HCT116 (cell line): ENCODE measurements around the gene MEGF6. TPM values are rescaled to one million over a fixed set of nuclear protein-coding genes. Genes with fewer than 3 reads are reported as not detected.

Source experiments
- ATAC-seq: fragments of 200-7000 bp; cut with Tn5 transposase; 2 replicates; pipeline ENCODE4 v1.9.1; 2020; ENCODE audit warnings: mild to moderate bottlenecking, moderate library complexity
- BruUV-seq: library from RNA; stranded (reverse); fragments of 400-500 nt; replicated peaks from 2 replicates; lab custom pipeline; 2021; lab: Mats Ljungman, UMichigan
- CTCF ChIA-PET: fragments of 300-600 bp; sonication (Branson Sonifier 250); formaldehyde crosslinking; loops from one replicate; lab custom pipeline; 2021; ENCODE audit warnings: antibody characterized with exemption; lab: Charles Lee
- POLR2A ChIA-PET: fragments of 300-600, 350-600 bp; sonication (Branson Sonifier 250); formaldehyde crosslinking; loops from one replicate; lab custom pipeline; 2021; ENCODE audit warnings: antibody characterized with exemption; lab: Charles Lee
- RAD21 ChIA-PET, 2 experiments: fragments of 300-600 bp; sonication (Branson Sonifier 250); formaldehyde crosslinking; loops; one replicate each; lab custom pipeline; 2023; ENCODE audit warnings: low total read pairs in 2 of 2; ENCODE audit not compliant: uncharacterized antibody in 2 of 2, unreplicated experiment in 2 of 2, low non-redundant PET in 1 of 2; lab: Charles Lee
- DNase-seq: peaks from one replicate; pipeline ENCODE4 v3.0.0-alpha.2; 2010; ENCODE audit warnings: low read depth, low spot score
- H2AFZ ChIP-seq: fragments of 200-600 bp; shearing (Covaris generic), sonication (generic); 2 replicates; pipeline ENCODE4 v1.6.1; 2017; ENCODE audit warnings: low read depth, mixed run types, mixed read lengths, antibody characterized with exemption, low read length; ENCODE audit not compliant: poor library complexity, severe bottlenecking
- H3K27ac ChIP-seq: 2 replicates; pipeline ENCODE4 v1.5.1; 2012; ENCODE audit warnings: low read depth, low read length
- H3K27me3 ChIP-seq: fragments of 200-600 bp; sonication (generic); 2 replicates; pipeline ENCODE4 v1.6.1; 2016; ENCODE audit warnings: mixed run types, low read length, mixed read lengths; ENCODE audit not compliant: insufficient read depth
- H3K36me3 ChIP-seq, 2 experiments: fragments of 200-500 bp in 1 of 2; fragments of 200-600 bp in 1 of 2; sonication (Bioruptor generic) in 1 of 2; sonication (generic) in 1 of 2; 2 replicates each; pipeline versions ENCODE4 v1.5.1 to v1.6.1; 2014 to 2016; ENCODE audit warnings: low read length in 2 of 2, inconsistent platforms in 1 of 2, mixed read lengths in 1 of 2, mixed run types in 1 of 2; ENCODE audit not compliant: insufficient read depth in 2 of 2, control insufficient read depth in 1 of 2
- H3K4me1 ChIP-seq, 2 experiments: fragments of 200-600 bp in 1 of 2; sonication (generic) in 1 of 2; 2 replicates each; pipeline versions ENCODE4 v1.5.1 to v1.6.1; 2012 to 2017; ENCODE audit warnings: low read length in 2 of 2, inconsistent platforms in 1 of 2, mild to moderate bottlenecking in 1 of 2, mixed read lengths in 1 of 2, mixed run types in 1 of 2, moderate library complexity in 1 of 2; ENCODE audit not compliant: insufficient read depth in 2 of 2, control insufficient read depth in 1 of 2
- H3K4me2 ChIP-seq: fragments of 200-600 bp; sonication (generic); 2 replicates; pipeline ENCODE4 v1.6.1; 2017; ENCODE audit warnings: mixed run types, low read length, mixed read lengths
- H3K4me3 ChIP-seq, 2 experiments: fragments of 200-600 bp in 1 of 2; sonication (generic) in 1 of 2; replicated peaks in 1 of 2; 2 replicates each; pipeline ENCODE4 v1.5.1; 2011 to 2016; ENCODE audit warnings: low read length in 2 of 2, control low read depth in 1 of 2, low read depth in 1 of 2, mild to moderate bottlenecking in 1 of 2, mixed read lengths in 1 of 2, mixed run types in 1 of 2
- H3K79me2 ChIP-seq: fragments of 200-600 bp; sonication (generic); 2 replicates; pipeline ENCODE4 v1.6.1; 2017; ENCODE audit warnings: mild to moderate bottlenecking, mixed run types, low read length, moderate library complexity, mixed read lengths; ENCODE audit not compliant: insufficient read depth
- H3K9ac ChIP-seq: fragments of 200-600 bp; sonication (generic); 2 replicates; pipeline ENCODE4 v1.6.1; 2016; ENCODE audit warnings: low read length, mixed read lengths
- H3K9me2 ChIP-seq: fragments of 200-600 bp; sonication (generic), shearing (Covaris generic); 2 replicates; pipeline ENCODE4 v1.6.1; 2017; ENCODE audit warnings: mixed run types, mild to moderate bottlenecking, moderate library complexity; ENCODE audit not compliant: insufficient read depth
- H3K9me3 ChIP-seq, 2 experiments: fragments of 200-500 bp in 1 of 2; fragments of 200-600 bp in 1 of 2; sonication (Bioruptor generic) in 1 of 2; sonication (generic) in 1 of 2; 2 replicates each; pipeline ENCODE4 v1.6.1; 2014 to 2017; ENCODE audit warnings: low read length in 2 of 2, mixed read lengths in 2 of 2, inconsistent platforms in 1 of 2, low read depth in 1 of 2, mild to moderate bottlenecking in 1 of 2, mixed run types in 1 of 2, moderate library complexity in 1 of 2; ENCODE audit not compliant: control insufficient read depth in 1 of 2, insufficient read depth in 1 of 2
- H4K20me1 ChIP-seq: fragments of 200-600 bp; sonication (generic), shearing (Covaris generic); 2 replicates; pipeline ENCODE4 v1.6.1; 2017; ENCODE audit warnings: mixed run types, mild to moderate bottlenecking, moderate library complexity; ENCODE audit not compliant: insufficient read depth
- CBX3 ChIP-seq: IDR thresholded peaks from 2 replicates; pipeline ENCODE4 v1.6.1; 2012; ENCODE audit warnings: low read depth
- EGR1 ChIP-seq: IDR thresholded peaks from 2 replicates; pipeline ENCODE4 v1.6.1; 2012; ENCODE audit warnings: low read depth
- EZH2 ChIP-seq: fragments of 200-600 bp; sonication (generic); IDR thresholded peaks from 2 replicates; pipeline ENCODE4 v1.6.1; 2017; ENCODE audit warnings: antibody characterized with exemption, mixed run types
- FOSL1 ChIP-seq: IDR thresholded peaks from 2 replicates; pipeline ENCODE4 v1.6.1; 2012; ENCODE audit warnings: low read depth
- POLR2A ChIP-seq: IDR thresholded peaks from 2 replicates; pipeline ENCODE4 v1.7.0; 2011; ENCODE audit warnings: borderline replicate concordance; ENCODE audit not compliant: insufficient read depth, insufficient read length; ENCODE audit errors: extremely low read depth
- POLR2AphosphoS5 ChIP-seq: IDR thresholded peaks from 2 replicates; pipeline ENCODE4 v1.6.1; 2011; ENCODE audit warnings: mild to moderate bottlenecking, low read depth, low read length, moderate library complexity
- SP1 ChIP-seq: IDR thresholded peaks from 2 replicates; pipeline ENCODE4 v1.6.1; 2012; ENCODE audit warnings: low read depth
- TCF7L2 ChIP-seq: IDR thresholded peaks from 2 replicates; pipeline ENCODE4 v1.7.0; 2011; ENCODE audit warnings: borderline replicate concordance, inconsistent platforms; ENCODE audit not compliant: insufficient read depth, insufficient read length; ENCODE audit errors: extremely low read depth
- intact Hi-C: fragments of 100-400 bp; cut with micrococcal nuclease; formaldehyde crosslinking; loops from 2 replicates; pipeline ENCODE4 v1.10.0; 2022
- total RNA-seq: library from RNA; stranded (reverse); gene quantifications from one replicate; pipeline ENCODE4 v1.2.1, GENCODE V29; 2021; ENCODE audit not compliant: unreplicated experiment
- TF ChIP-seq, protein P1 (sequence below), 3 experiments: fragments of 200-600 bp in 1 of 3; sonication (generic) in 1 of 3; IDR thresholded peaks in 2 of 3; conservative IDR thresholded peaks in 1 of 3; 2 replicates each; pipeline ENCODE4 v1.5.1; 2012 to 2017; ENCODE audit warnings: low read depth in 2 of 3, low read length in 2 of 3, antibody characterized with exemption in 1 of 3, borderline replicate concordance in 1 of 3, control low read depth in 1 of 3, mild to moderate bottlenecking in 1 of 3, mixed read lengths in 1 of 3, mixed run types in 1 of 3, moderate library complexity in 1 of 3; ENCODE audit not compliant: insufficient read depth in 1 of 3

The MEGF6 gene
- total RNA-seq, 1 experiment from 2014 or later, result 47.6 TPM

DNA sequence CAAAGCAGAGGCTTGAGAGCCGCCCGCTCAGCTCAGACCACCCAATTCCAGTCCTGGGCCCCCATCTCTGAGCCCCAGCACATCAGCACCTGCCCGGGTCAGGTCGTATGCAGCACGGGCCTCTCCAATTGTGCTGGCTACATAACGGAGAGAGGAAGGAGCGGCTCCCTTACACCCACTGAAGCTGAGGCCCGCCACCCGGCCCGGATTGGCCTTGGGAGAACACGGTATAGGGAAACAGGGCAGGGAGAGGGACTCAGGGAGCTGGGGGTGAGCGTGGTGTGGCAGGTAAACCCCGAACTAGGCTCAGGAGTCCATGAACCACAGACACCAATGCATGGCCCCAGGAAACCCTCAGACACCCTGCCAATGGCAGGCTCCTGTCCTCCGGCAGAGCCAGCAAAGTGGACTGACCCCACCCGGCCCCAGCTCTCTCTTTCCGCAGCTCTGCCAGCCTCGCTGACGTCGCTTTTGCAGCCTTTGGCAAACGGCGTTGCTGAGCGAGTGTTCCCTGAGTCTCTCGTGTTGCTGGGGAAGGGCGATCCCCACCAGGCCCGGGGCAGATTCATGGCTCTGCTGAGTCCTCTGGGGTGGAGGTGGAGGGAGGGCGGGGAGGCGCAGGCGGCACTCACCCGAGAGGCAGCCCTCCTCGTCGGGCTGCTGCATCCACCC lies 16.5 kb downstream of the MEGF6 start:
- ATAC-seq (no peak), DNase-seq (no peak)
- H3K27ac ChIP-seq, result no peak overlapping the region
- H3K9ac ChIP-seq, result no peak overlapping the region
- no peaks in the 10 kb centered on the region for H3K9me2 ChIP-seq
- no peaks in the 10 kb centered on the region for H3K36me3 ChIP-seq
- no TSS peak for BruUV-seq
- H3K27me3 ChIP-seq, result no peaks in the 10 kb centered on the region
- RAD21 ChIA-PET, result no interaction called here
- H3K4me3 ChIP-seq, result no peak overlapping the region
- no peaks in the 10 kb centered on the region for H3K9me3 ChIP-seq
- H4K20me1 ChIP-seq, result no peaks in the 10 kb centered on the region
- no peaks in the 10 kb centered on the region for H3K79me2 ChIP-seq
- CTCF ChIA-PET, result no interaction called here
- POLR2A ChIA-PET, result no interaction called here
- H3K4me1 ChIP-seq, result no peaks in the 10 kb centered on the region
- TF ChIP-seq EZH2 (no peak), CBX3 (no peak), EGR1 (no peak), TCF7L2 (no peak), SP1 (no peak)
- TF ChIP-seq, protein P1, sequence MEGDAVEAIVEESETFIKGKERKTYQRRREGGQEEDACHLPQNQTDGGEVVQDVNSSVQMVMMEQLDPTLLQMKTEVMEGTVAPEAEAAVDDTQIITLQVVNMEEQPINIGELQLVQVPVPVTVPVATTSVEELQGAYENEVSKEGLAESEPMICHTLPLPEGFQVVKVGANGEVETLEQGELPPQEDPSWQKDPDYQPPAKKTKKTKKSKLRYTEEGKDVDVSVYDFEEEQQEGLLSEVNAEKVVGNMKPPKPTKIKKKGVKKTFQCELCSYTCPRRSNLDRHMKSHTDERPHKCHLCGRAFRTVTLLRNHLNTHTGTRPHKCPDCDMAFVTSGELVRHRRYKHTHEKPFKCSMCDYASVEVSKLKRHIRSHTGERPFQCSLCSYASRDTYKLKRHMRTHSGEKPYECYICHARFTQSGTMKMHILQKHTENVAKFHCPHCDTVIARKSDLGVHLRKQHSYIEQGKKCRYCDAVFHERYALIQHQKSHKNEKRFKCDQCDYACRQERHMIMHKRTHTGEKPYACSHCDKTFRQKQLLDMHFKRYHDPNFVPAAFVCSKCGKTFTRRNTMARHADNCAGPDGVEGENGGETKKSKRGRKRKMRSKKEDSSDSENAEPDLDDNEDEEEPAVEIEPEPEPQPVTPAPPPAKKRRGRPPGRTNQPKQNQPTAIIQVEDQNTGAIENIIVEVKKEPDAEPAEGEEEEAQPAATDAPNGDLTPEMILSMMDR (IDR thresholded peaks at IDR 0.05 in 2 of 3, conservative IDR thresholded peaks at IDR 0.05 in 1 of 3; ENCODE audit: borderline replicate concordance in 1 of 3, insufficient read depth in 1 of 3, low read depth in 2 of 3, low read length in 2 of 3), result no peak
- intact Hi-C loops, result no loop called here
- no peak overlapping the region for H3K4me2 ChIP-seq
- H2AFZ ChIP-seq, result no peak overlapping the region

DNA sequence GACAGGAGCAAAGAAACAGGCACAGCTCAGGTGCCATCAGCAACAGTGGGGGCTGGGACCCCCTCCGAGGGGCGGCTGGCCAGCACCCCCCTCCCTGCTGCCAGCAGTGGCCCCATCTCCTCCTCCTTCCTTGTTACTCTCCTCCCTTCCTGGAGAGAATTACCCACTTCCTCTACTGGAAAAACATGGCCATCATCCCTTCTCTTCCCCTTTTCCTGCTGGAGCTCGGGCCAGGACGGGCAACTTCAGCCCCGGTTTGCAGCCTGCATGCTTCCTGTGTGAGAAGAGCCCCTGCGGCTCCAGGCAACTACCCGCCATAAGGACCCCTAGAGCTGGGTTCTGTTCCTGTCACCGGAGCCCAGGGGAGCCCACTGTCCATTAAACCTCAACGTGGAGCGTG lies 17.6 kb downstream of the MEGF6 start:
- H3K27ac ChIP-seq, result no peak overlapping the region
- no peaks in the 10 kb centered on the region for H3K36me3 ChIP-seq
- intact Hi-C loops, result no loop called here
- ChIA-PET RAD21 (no interaction called here), POLR2A (no interaction called here), CTCF (no interaction called here)
- H3K4me2 ChIP-seq, result no peak overlapping the region
- H3K9ac ChIP-seq, result no peak overlapping the region
- no peaks in the 10 kb centered on the region for H3K9me3 ChIP-seq
- no peak for TF ChIP-seq POLR2A
- TF ChIP-seq EZH2, result no peak
- no peak for TF ChIP-seq FOSL1
- TF ChIP-seq EGR1, result no peak
- no peak for TF ChIP-seq POLR2AphosphoS5
- no peak for TF ChIP-seq SP1
- BruUV-seq, result no TSS peak
- no peak overlapping the region for H3K4me3 ChIP-seq
- no peaks in the 10 kb centered on the region for H4K20me1 ChIP-seq
- no peak for ATAC-seq
- no peaks in the 10 kb centered on the region for H3K79me2 ChIP-seq
- no peaks in the 10 kb centered on the region for H3K27me3 ChIP-seq
- H3K4me1 ChIP-seq, result no peaks in the 10 kb centered on the region
- no peaks in the 10 kb centered on the region for H3K9me2 ChIP-seq
- H2AFZ ChIP-seq, result no peak overlapping the region
- no peak for DNase-seq
